ENCODE data around the gene SH2D3A. TPM values are rescaled to one million over a fixed set of nuclear protein-coding genes. Genes with fewer than 3 reads are reported as not detected.
"Not testable (repeated sequence)": the region's sequence is repeated elsewhere in the genome, so short reads cannot be mapped to it uniquely, and the experiment has no call there.

Gene SH2D3A
- total RNA-seq, 1 experiment from 2014 or later: 43.4 TPM

GRCh38 chr19:6709549-6709948 is 57.7 kb downstream of the SH2D3A start:
- no TSS peak for BruUV-seq (replicated peaks)
- TF ChIP-seq CTCF (conservative IDR thresholded peaks at IDR 0.05) (no peak), EZH2 (IDR thresholded peaks at IDR 0.05; ENCODE audit: low read depth) (no peak)
- POLR2A ChIA-PET (ENCODE audit: unreplicated experiment): no interaction called here

GRCh38 chr19:6708913-6709312 is 58.3 kb downstream of the SH2D3A start:
- H3K9me3 ChIP-seq (ENCODE audit: insufficient read depth, low read depth); H2AFZ ChIP-seq; H3K27me3 ChIP-seq (ENCODE audit: insufficient read depth, low read depth); H3K4me2 ChIP-seq; DNase-seq; H4K20me1 ChIP-seq (ENCODE audit: insufficient read depth); H3K4me1 ChIP-seq (replicated peaks; ENCODE audit: insufficient read depth); BruUV-seq (replicated peaks); H3K4me3 ChIP-seq; intact Hi-C loops (cut with micrococcal nuclease; ENCODE audit: unreplicated experiment); H3K36me3 ChIP-seq (ENCODE audit: low read depth); POLR2A ChIA-PET (ENCODE audit: unreplicated experiment); H3K27ac ChIP-seq; H3K79me2 ChIP-seq (ENCODE audit: low read depth); H3F3A ChIP-seq (ENCODE audit: insufficient read depth, low read depth); H3K9me2 ChIP-seq (ENCODE audit: insufficient read depth): not testable (repeated sequence)
- CTCF ChIA-PET: interaction anchor here (0.8 kb wide), 1 partner anchor 16 kb away, joined by 10 read pairs; no protein-coding TSS in a partner anchor

More at GRCh38 chr19:6709549-6709948, 57.7 kb downstream of the SH2D3A start:
- Histone ChIP-seq H2AFZ (no peak overlapping the region), H3K27me3 (ENCODE audit: insufficient read depth, low read depth) (no peaks in the 10 kb centered on the region), H3K36me3 (ENCODE audit: low read depth) (no peaks in the 10 kb centered on the region), H3K4me1 (replicated peaks; ENCODE audit: insufficient read depth) (no peaks in the 10 kb centered on the region), H3K79me2 (ENCODE audit: low read depth) (no peaks in the 10 kb centered on the region), H3K4me2 (no peak overlapping the region), H3K9me2 (ENCODE audit: insufficient read depth) (no peaks in the 10 kb centered on the region), H4K20me1 (ENCODE audit: insufficient read depth) (no peaks in the 10 kb centered on the region), H3K4me3 (no peak overlapping the region), H3K27ac (no peak overlapping the region), H3K9me3 (ENCODE audit: insufficient read depth, low read depth) (no peaks in the 10 kb centered on the region), H3F3A (ENCODE audit: insufficient read depth, low read depth) (no peaks in the 10 kb centered on the region)
- CTCF ChIA-PET: no interaction called here
- DNase-seq: no peak
- intact Hi-C loops (cut with micrococcal nuclease; ENCODE audit: unreplicated experiment): no loop called here

GRCh38 chr19:6708346-6708745 is 58.9 kb downstream of the SH2D3A start:
- intact Hi-C loops (cut with micrococcal nuclease; ENCODE audit: unreplicated experiment): no loop called here
- H3K4me3 ChIP-seq: no peak overlapping the region
- BruUV-seq (replicated peaks): no TSS peak
- H3K9me3 ChIP-seq (ENCODE audit: insufficient read depth, low read depth): no peaks in the 10 kb centered on the region
- no peaks in the 10 kb centered on the region for H3F3A ChIP-seq (ENCODE audit: insufficient read depth, low read depth)
- ChIA-PET CTCF (interaction anchor here (0.8 kb wide), 1 partner anchor 16 kb away, joined by 10 read pairs; no protein-coding TSS in a partner anchor), POLR2A (ENCODE audit: unreplicated experiment) (no interaction called here)
- no peak for DNase-seq
- H3K27ac ChIP-seq: no peak overlapping the region
- H3K4me2 ChIP-seq: no peak overlapping the region
- no peaks in the 10 kb centered on the region for H3K36me3 ChIP-seq (ENCODE audit: low read depth)
- no peaks in the 10 kb centered on the region for H3K9me2 ChIP-seq (ENCODE audit: insufficient read depth)
- H4K20me1 ChIP-seq (ENCODE audit: insufficient read depth): no peaks in the 10 kb centered on the region
- no peaks in the 10 kb centered on the region for H3K27me3 ChIP-seq (ENCODE audit: insufficient read depth, low read depth)
- H2AFZ ChIP-seq: no peak overlapping the region
- TF ChIP-seq EZH2 (IDR thresholded peaks at IDR 0.05; ENCODE audit: low read depth) (no peak), CTCF (conservative IDR thresholded peaks at IDR 0.05) (no peak)
- H3K79me2 ChIP-seq (ENCODE audit: low read depth): no peaks in the 10 kb centered on the region
- no peaks in the 10 kb centered on the region for H3K4me1 ChIP-seq (replicated peaks; ENCODE audit: insufficient read depth)

- Histone ChIP-seq H3K4me3 (no peak overlapping the region), H3K4me2 (no peak overlapping the region), H3K27ac (no peak overlapping the region), H3K9me3 (ENCODE audit: insufficient read depth, low read depth) (no peaks in the 10 kb centered on the region), H3K79me2 (ENCODE audit: low read depth) (no peaks in the 10 kb centered on the region), H3F3A (ENCODE audit: insufficient read depth, low read depth) (no peaks in the 10 kb centered on the region), H4K20me1 (ENCODE audit: insufficient read depth) (no peaks in the 10 kb centered on the region), H3K36me3 (ENCODE audit: low read depth) (no peaks in the 10 kb centered on the region), H3K9me2 (ENCODE audit: insufficient read depth) (no peaks in the 10 kb centered on the region), H2AFZ (no peak overlapping the region), H3K4me1 (replicated peaks; ENCODE audit: insufficient read depth) (no peaks in the 10 kb centered on the region), H3K27me3 (ENCODE audit: insufficient read depth, low read depth) (no peaks in the 10 kb centered on the region)
- POLR2A ChIA-PET (ENCODE audit: unreplicated experiment): interaction anchor here (0.7 kb wide), 1 partner anchor 173 kb away, joined by 3 read pairs; no protein-coding TSS in a partner anchor
- intact Hi-C loops (cut with micrococcal nuclease; ENCODE audit: unreplicated experiment): no loop called here
- CTCF ChIA-PET: no interaction called here
- BruUV-seq (replicated peaks): no TSS peak
- DNase-seq: no peak
- TF ChIP-seq CTCF (conservative IDR thresholded peaks at IDR 0.05) (no peak), EZH2 (IDR thresholded peaks at IDR 0.05; ENCODE audit: low read depth) (no peak)
These were observed 59.6 kb downstream of the SH2D3A start for GRCh38 chr19:6707658-6708018.

Data from PC-9 (cell line).